ENCODE measurements around the gene ALDH3A2. TPM values are rescaled to one million over a fixed set of nuclear protein-coding genes. Genes with fewer than 3 reads are reported as not detected.

The ALDH3A2 gene
- total and polyA plus RNA-seq, 2 donors (not counting 1 experiment from before 2014, with no cell fraction given): 7.5 to 35.1 TPM

GRCh38 chr17:19659366-19660177 is 11.0 kb downstream of the ALDH3A2 start:
- Histone ChIP-seq H3K27me3 (replicated peaks in 1 of 4; ENCODE audit: control extremely low read depth in 1 of 4, control insufficient read depth in 3 of 4, insufficient read depth in 4 of 4, low read length in 3 of 4) (no peaks in the 10 kb centered on the region), H3K4me3 (ENCODE audit: control extremely low read depth in 1 of 5, extremely low read depth in 1 of 5, insufficient read depth in 1 of 5, low read depth in 2 of 5, low read length in 4 of 5) (no peak overlapping the region), H3K79me2 (ENCODE audit: control insufficient read depth, insufficient read depth, low read length) (no peaks in the 10 kb centered on the region), H3K36me3 (replicated peaks in 1 of 2; ENCODE audit: control extremely low read depth in 1 of 2, control insufficient read depth in 1 of 2, extremely low read depth in 1 of 2, insufficient read depth in 2 of 2, low read length in 1 of 2) (peaks cover 3 to 30% of the 10 kb centered on the region in 2 experiments), H4K20me1 (ENCODE audit: control insufficient read depth, insufficient read depth, low read length, poor library complexity, severe bottlenecking) (no peaks in the 10 kb centered on the region), H3K9me3 (ENCODE audit: control extremely low read depth in 1 of 3, control insufficient read depth in 2 of 3, insufficient read depth in 1 of 3, low read length in 2 of 3) (no peaks in the 10 kb centered on the region), H3K4me1 (ENCODE audit: control insufficient read depth in 2 of 2, insufficient read depth in 2 of 2, low read length in 2 of 2) (no peaks in the 10 kb centered on the region), H3K9ac (ENCODE audit: low read length) (no peak overlapping the region), H3K4me2 (replicated peaks; ENCODE audit: low read depth, low read length, poor library complexity, severe bottlenecking) (no peak overlapping the region), H2AFZ (ENCODE audit: insufficient read depth, low read depth, low read length, poor library complexity, severe bottlenecking) (no peak overlapping the region), H3K27ac (ENCODE audit: low read length in 2 of 2) (no peak overlapping the region)
- intact Hi-C loops (cut with micrococcal nuclease): no loop called here
- ChIA-PET POLR2A (interaction anchor here (1.1 kb wide), 1 partner anchor 17 kb away, joined by 3 read pairs; no protein-coding TSS in a partner anchor), CTCF (interaction anchor here (1.3 kb wide), 1 partner anchor 146 kb away, joined by 3 read pairs; no protein-coding TSS in a partner anchor)
- DNase-seq: no peak
- H3K4me1 Mint-ChIP-seq: peaks cover 24% of the 10 kb centered on the region
- ATAC-seq (ENCODE audit: low read depth): no peak
- 99% methylated on average over 7 of the region's 7 CpGs for WGBS (ENCODE audit: insufficient coverage)
- H3K27ac Mint-ChIP-seq: no peak overlapping the region
- H3K4me3 Mint-ChIP-seq: no peak overlapping the region
- no peaks in the 10 kb centered on the region for H3K27me3 Mint-ChIP-seq
- TF ChIP-seq EZH2 (IDR thresholded peaks at IDR 0.05; ENCODE audit: borderline replicate concordance, insufficient read depth, low read depth, low read length, poor library complexity, severe bottlenecking) (no peak), CTCF (IDR thresholded peaks at IDR 0.05) (no peak)
- H3K9me3 Mint-ChIP-seq (ENCODE audit: insufficient read depth): no peaks in the 10 kb centered on the region
